Osteocyte (in vitro differentiated cells): Measurements from ENCODE around the gene TTLL11. TPM values are rescaled to one million over a fixed set of nuclear protein-coding genes. Genes with fewer than 3 reads are reported as not detected.

Experiments used
- DNase-seq: peaks from one replicate; pipeline ENCODE4 v3.0.0; 2021; ENCODE audit warnings: mixed read lengths; ENCODE audit not compliant: unreplicated experiment; ENCODE audit errors: extremely low spot score
- H3K27ac Mint-ChIP-seq: one replicate; pipeline ENCODE4 v1.8.0; 2021; ENCODE audit warnings: mild to moderate bottlenecking, mixed read lengths; ENCODE audit not compliant: unreplicated experiment
- H3K27me3 Mint-ChIP-seq: one replicate; pipeline ENCODE4 v1.8.0; 2021; ENCODE audit warnings: mixed read lengths; ENCODE audit not compliant: unreplicated experiment
- H3K36me3 Mint-ChIP-seq: one replicate; pipeline ENCODE4 v1.8.0; 2021; ENCODE audit warnings: mixed read lengths; ENCODE audit not compliant: unreplicated experiment
- H3K4me1 Mint-ChIP-seq: one replicate; pipeline ENCODE4 v1.8.0; 2021; ENCODE audit warnings: mixed read lengths; ENCODE audit not compliant: unreplicated experiment
- H3K4me3 Mint-ChIP-seq: one replicate; pipeline ENCODE4 v1.8.0; 2021; ENCODE audit warnings: mild to moderate bottlenecking, moderate library complexity, mixed read lengths; ENCODE audit not compliant: unreplicated experiment
- H3K9me3 Mint-ChIP-seq: one replicate; pipeline ENCODE4 v1.8.0; 2021; ENCODE audit warnings: mixed read lengths; ENCODE audit not compliant: unreplicated experiment
- total RNA-seq: library from RNA; stranded (reverse); gene quantifications from 2 replicates; pipeline ENCODE4 v1.2.1, GENCODE V29; 2021
- TF ChIP-seq, protein P1 (sequence below): fragments of 200-600 bp; sonication (generic); IDR thresholded peaks from 2 replicates; pipeline ENCODE4 v1.5.0; 2021; ENCODE audit warnings: antibody characterized with exemption, mild to moderate bottlenecking, moderate library complexity

The TTLL11 gene
- total RNA-seq, 1 donor from 2014 or later, result 6.0 TPM

DNA sequence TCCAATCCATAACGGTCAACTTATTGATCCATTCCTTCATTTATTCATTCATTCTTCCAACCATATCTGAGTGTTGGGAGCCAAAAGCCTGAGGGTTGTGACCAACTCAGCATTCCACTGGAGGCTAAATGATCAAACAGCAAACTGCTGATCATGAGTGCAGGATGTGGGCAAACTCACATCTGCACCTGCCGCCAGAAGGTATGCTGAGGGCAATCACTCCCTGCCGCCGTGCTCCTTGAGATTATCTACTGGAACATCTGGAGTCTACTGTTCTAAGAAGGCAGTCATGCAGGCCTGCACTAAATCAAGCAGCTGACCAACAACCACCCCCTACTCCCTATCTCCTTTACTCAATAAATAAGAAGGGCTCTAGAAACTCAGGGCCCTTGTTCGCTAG is 184.0 kb downstream of the TTLL11 start:
- H3K36me3 Mint-ChIP-seq, result no peaks in the 10 kb centered on the region
- no peak overlapping the region for H3K27ac Mint-ChIP-seq
- H3K9me3 Mint-ChIP-seq, result no peaks in the 10 kb centered on the region
- TF ChIP-seq, protein P1, sequence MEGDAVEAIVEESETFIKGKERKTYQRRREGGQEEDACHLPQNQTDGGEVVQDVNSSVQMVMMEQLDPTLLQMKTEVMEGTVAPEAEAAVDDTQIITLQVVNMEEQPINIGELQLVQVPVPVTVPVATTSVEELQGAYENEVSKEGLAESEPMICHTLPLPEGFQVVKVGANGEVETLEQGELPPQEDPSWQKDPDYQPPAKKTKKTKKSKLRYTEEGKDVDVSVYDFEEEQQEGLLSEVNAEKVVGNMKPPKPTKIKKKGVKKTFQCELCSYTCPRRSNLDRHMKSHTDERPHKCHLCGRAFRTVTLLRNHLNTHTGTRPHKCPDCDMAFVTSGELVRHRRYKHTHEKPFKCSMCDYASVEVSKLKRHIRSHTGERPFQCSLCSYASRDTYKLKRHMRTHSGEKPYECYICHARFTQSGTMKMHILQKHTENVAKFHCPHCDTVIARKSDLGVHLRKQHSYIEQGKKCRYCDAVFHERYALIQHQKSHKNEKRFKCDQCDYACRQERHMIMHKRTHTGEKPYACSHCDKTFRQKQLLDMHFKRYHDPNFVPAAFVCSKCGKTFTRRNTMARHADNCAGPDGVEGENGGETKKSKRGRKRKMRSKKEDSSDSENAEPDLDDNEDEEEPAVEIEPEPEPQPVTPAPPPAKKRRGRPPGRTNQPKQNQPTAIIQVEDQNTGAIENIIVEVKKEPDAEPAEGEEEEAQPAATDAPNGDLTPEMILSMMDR, result no peak
- no peak for DNase-seq
- H3K27me3 Mint-ChIP-seq, result no peaks in the 10 kb centered on the region
- peaks cover 6% of the 10 kb centered on the region for H3K4me1 Mint-ChIP-seq
- H3K4me3 Mint-ChIP-seq, result no peak overlapping the region

DNA sequence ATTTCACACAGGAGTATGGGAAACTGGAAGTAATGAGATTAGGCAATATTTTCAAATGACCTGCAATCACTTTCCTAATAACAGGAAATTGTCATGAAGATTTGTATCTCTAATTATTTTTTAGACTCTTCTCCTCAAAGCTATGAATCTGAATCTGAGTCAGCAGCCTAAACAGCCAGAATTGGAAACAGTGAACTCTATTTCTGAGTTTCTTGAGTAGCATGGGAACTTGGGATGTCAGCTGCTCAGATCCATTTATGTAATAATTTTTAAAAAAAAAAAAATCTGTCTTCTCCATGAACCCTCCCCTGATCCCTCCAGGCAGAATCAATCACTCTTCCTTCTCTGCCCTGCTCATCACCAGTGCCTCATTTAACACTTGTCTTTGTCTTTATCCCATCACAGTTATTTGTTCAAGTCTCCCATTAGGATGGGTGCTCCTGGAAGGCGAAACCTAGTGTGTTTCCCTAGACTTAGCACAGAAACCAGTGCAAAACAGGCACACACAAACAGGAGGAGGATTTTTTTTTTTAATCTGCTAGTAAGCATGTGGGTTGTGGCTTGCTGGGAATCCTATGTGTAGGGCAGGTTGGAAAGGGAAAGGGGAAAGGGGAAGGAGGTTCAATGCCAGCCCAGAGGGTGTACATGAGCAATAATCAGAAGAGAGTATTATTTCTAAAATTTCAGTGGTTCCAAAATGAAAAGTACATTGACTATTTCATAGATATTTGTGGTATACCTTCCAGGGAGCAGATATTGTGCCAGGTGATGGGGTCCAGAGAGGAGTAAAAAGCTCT is 186.8 kb downstream of the TTLL11 start:
- Mint-ChIP-seq H3K36me3 (no peaks in the 10 kb centered on the region), H3K9me3 (no peaks in the 10 kb centered on the region), H3K4me3 (no peak overlapping the region), H3K27ac (peak overlapping the region; percentile 19), H3K27me3 (no peaks in the 10 kb centered on the region), H3K4me1 (peaks cover 13% of the 10 kb centered on the region)
- TF ChIP-seq, protein P1, result no peak
- no peak for DNase-seq

DNA sequence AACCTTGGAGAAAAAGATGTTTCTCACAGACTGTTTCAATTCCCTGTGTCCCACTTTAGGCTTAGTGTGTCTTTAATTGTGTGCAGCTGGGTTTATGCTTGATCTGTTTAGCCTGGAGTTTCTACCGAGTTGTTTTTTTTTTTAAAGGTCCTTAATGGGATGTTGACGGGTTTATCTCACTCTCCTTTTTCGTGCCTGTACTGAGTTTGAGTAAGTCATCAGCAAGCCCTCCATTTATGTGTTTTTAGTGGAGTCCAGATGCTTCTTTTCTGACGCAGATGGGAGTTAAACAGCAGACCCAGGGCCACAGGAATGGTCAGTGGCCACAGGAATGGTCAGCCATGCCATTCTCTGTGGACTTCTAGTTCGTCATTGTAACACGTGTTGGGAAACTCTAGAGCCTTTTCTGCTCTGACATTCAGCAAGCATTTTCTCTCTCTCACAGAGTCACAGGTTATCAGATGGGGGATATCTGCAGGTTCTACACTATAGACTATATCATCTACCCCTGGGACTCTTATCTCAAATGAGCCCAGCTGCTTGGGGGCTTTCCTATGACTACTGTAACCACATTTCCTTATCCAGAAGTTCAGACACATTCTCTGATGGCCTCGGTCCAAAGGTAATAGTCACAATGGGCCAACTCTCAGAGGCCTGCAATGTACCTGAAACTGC is 190.5 kb downstream of the TTLL11 start:
- TF ChIP-seq, protein P1, result no peak
- peaks cover 12% of the 10 kb centered on the region for H3K9me3 Mint-ChIP-seq
- no peak overlapping the region for H3K27ac Mint-ChIP-seq
- peaks cover 13% of the 10 kb centered on the region for H3K4me1 Mint-ChIP-seq
- no peaks in the 10 kb centered on the region for H3K27me3 Mint-ChIP-seq
- peaks cover 6% of the 10 kb centered on the region for H3K36me3 Mint-ChIP-seq
- no peak overlapping the region for H3K4me3 Mint-ChIP-seq
- DNase-seq, result no peak

DNA sequence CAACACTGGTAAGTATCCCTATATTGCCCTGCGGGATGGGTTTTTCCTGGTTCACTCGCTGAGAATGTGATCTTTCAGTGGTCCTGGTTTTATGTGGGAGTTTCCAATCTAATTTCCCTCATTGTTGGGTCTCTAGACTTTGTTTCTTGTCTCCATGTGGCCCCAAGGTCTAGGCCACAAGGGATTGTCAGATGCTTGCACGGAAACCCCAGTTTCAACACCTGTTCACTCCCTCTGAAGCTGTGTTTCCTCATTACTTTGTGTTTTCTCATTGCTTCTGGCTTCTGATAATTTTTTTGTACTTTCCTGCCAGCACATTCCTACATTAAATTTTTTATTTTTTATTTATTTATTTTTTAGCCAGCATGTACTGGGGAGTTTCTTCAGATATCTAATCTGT is 191.5 kb downstream of the TTLL11 start:
- Mint-ChIP-seq H3K27me3 (no peaks in the 10 kb centered on the region), H3K27ac (no peak overlapping the region), H3K4me1 (peaks cover 11% of the 10 kb centered on the region), H3K36me3 (peaks cover 6% of the 10 kb centered on the region), H3K9me3 (peaks cover 12% of the 10 kb centered on the region), H3K4me3 (no peak overlapping the region)
- DNase-seq, result no peak
- TF ChIP-seq, protein P1, result no peak

DNA sequence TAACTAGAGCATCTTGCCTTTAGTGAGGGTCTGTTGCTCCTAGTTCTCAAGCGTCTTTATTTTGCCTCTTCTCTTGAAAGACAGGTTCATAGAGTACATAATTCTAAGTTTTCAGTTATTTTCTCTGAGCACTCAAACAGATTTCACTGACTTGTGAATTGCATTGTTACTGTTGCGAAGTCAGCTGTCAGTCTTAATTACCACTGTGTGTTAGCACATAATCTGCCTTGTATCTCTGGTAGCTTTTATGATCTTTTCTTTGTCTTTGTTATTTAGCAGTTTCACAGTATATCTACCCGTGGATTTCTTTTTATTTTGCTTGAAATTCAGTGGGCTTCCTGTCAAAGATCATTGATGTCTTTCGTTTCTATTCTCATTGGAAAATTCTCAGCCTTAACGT is 192.9 kb downstream of the TTLL11 start:
- Mint-ChIP-seq H3K4me1 (peaks cover 7% of the 10 kb centered on the region), H3K27ac (no peak overlapping the region), H3K27me3 (no peaks in the 10 kb centered on the region), H3K9me3 (peaks cover 12% of the 10 kb centered on the region), H3K36me3 (peaks cover 6% of the 10 kb centered on the region), H3K4me3 (no peak overlapping the region)
- TF ChIP-seq, protein P1, result no peak
- no peak for DNase-seq
